DOHH2 (cell line): Measurements from ENCODE around the gene TACC2.

Experiments used
- CTCF ChIP-seq: fragments of 200-600 bp; sonication (generic); IDR thresholded peaks from one replicate; pipeline ENCODE4 v1.5.1; 2014; ENCODE audit warnings: antibody characterized with exemption, mild to moderate bottlenecking, low read depth, low read length; ENCODE audit not compliant: poor library complexity, severe bottlenecking
- EZH2phosphoT487 ChIP-seq: fragments of 200-600 bp; sonication (generic); IDR thresholded peaks from 2 replicates; pipeline ENCODE4 v1.6.1; 2017; ENCODE audit warnings: borderline replicate concordance, mild to moderate bottlenecking, antibody characterized with exemption, low read length, moderate library complexity, mixed read lengths

- TF ChIP-seq CTCF (no peak), EZH2phosphoT487 (no peak)
These were observed 96.5 kb downstream of the TACC2 start for GRCh38 chr10:122085423-122085911.
